Liver (tissue), 9 donors: ENCODE measurements around the gene DCDC2B. TPM values are rescaled to one million over a fixed set of nuclear protein-coding genes. Genes with fewer than 3 reads are reported as not detected.
A peak's percentile ranks its signal among the peaks of the same experiment; 100 is the strongest.

ENCODE experiments used
- DNase-seq: peaks from one replicate; pipeline ENCODE4 v3.0.0-alpha.2; 2017; ENCODE audit warnings: low spot score
- H3K27ac ChIP-seq, 2 donors: one replicate each; pipeline ENCODE4 v1.7.0; 2013; ENCODE audit warnings: inconsistent platforms in 2 of 2, low read length in 2 of 2, control low read depth in 1 of 2, low read depth in 1 of 2, mild to moderate bottlenecking in 1 of 2
- H3K27me3 ChIP-seq, 4 donors: one replicate each; pipeline versions ENCODE4 v1.6.1 to v1.7.0; 2013; ENCODE audit warnings: low read length in 3 of 4, inconsistent platforms in 1 of 4, mild to moderate bottlenecking in 1 of 4, moderate library complexity in 1 of 4; ENCODE audit not compliant: control insufficient read depth in 4 of 4, insufficient read depth in 4 of 4
- H3K36me3 ChIP-seq, 4 donors: one replicate each; pipeline versions ENCODE4 v1.6.1 to v1.7.0; 2013; ENCODE audit warnings: low read length in 3 of 4, mild to moderate bottlenecking in 3 of 4, low read depth in 1 of 4, moderate library complexity in 1 of 4; ENCODE audit not compliant: control insufficient read depth in 4 of 4, insufficient read depth in 3 of 4
- H3K4me1 ChIP-seq, 4 donors: one replicate each; pipeline versions ENCODE4 v1.6.1 to v1.7.0; 2013; ENCODE audit warnings: low read length in 3 of 4, mild to moderate bottlenecking in 3 of 4, moderate library complexity in 1 of 4; ENCODE audit not compliant: control insufficient read depth in 4 of 4, insufficient read depth in 4 of 4
- H3K4me3 ChIP-seq, 3 donors: one replicate each; pipeline versions ENCODE4 v1.6.1 to v1.7.0; 2013; ENCODE audit warnings: low read length in 3 of 3, control low read depth in 1 of 3, low read depth in 1 of 3, mild to moderate bottlenecking in 1 of 3
- H3K9ac ChIP-seq, 2 donors: one replicate each; pipeline ENCODE4 v1.7.0; 2013; ENCODE audit warnings: low read length in 2 of 2, mild to moderate bottlenecking in 2 of 2, moderate library complexity in 2 of 2, control low read depth in 1 of 2, low read depth in 1 of 2
- H3K9me3 ChIP-seq, 4 donors: one replicate each; pipeline versions ENCODE4 v1.6.1 to v1.7.0; 2013; ENCODE audit warnings: low read length in 3 of 4; ENCODE audit not compliant: control insufficient read depth in 4 of 4
- ATF3 ChIP-seq: IDR thresholded peaks from 2 replicates; pipeline ENCODE4 v1.6.1; 2016; ENCODE audit warnings: antibody characterized with exemption
- CTCF ChIP-seq: fragments of 150-350 bp; IDR thresholded peaks from 2 replicates; pipeline ENCODE4 v1.5.1; 2017; ENCODE audit warnings: improper control_type of control experiment, low read depth, low read length; ENCODE audit not compliant: missing input control
- FOXA1 ChIP-seq: IDR thresholded peaks from 2 replicates; pipeline ENCODE4 v1.6.1; 2016; ENCODE audit warnings: antibody characterized with exemption
- GABPA ChIP-seq, 2 donors: IDR thresholded peaks in 1 of 2; conservative IDR thresholded peaks in 1 of 2; 2 replicates each; pipeline ENCODE4 v1.6.1; 2016; ENCODE audit warnings: antibody characterized with exemption in 2 of 2, mild to moderate bottlenecking in 1 of 2, moderate library complexity in 1 of 2
- HNF4A ChIP-seq, 2 donors: conservative IDR thresholded peaks; 2 replicates each; pipeline ENCODE4 v1.6.1; 2016; ENCODE audit warnings: antibody characterized with exemption in 2 of 2, mild to moderate bottlenecking in 2 of 2
- MAX ChIP-seq: IDR thresholded peaks from 2 replicates; pipeline ENCODE4 v1.6.1; 2016; ENCODE audit warnings: antibody characterized with exemption
- NR2F2 ChIP-seq: IDR thresholded peaks from 2 replicates; pipeline ENCODE4 v1.6.1; 2016; ENCODE audit warnings: antibody characterized with exemption
- RAD21 ChIP-seq, 2 donors: IDR thresholded peaks; 2 replicates each; pipeline ENCODE4 v1.6.1; 2016; ENCODE audit warnings: antibody characterized with exemption in 2 of 2, mild to moderate bottlenecking in 2 of 2
- RXRA ChIP-seq, 2 donors: IDR thresholded peaks; 2 replicates each; pipeline ENCODE4 v1.6.1; 2017 to 2018; ENCODE audit warnings: antibody characterized with exemption in 2 of 2, mild to moderate bottlenecking in 1 of 2
- TAF1 ChIP-seq: conservative IDR thresholded peaks from 2 replicates; pipeline ENCODE4 v1.6.1; 2016; ENCODE audit warnings: antibody characterized with exemption, mild to moderate bottlenecking
- ZBTB33 ChIP-seq: IDR thresholded peaks from 2 replicates; pipeline ENCODE4 v1.6.1; 2016; ENCODE audit warnings: antibody characterized with exemption
- WGBS: extraction: QIAGEN DNeasy Blood & Tissue Kit; methylation state at CpG from one replicate; pipeline ENCODE4 v1.1.7; 2013; 5-methylcytosine and 5-hydroxymethylcytosine counted together
- polyA plus RNA-seq, 2 donors: library from polyadenylated mRNA; stranded (reverse) in 1 of 2; unstranded in 1 of 2; fragments of 200-250 nt in 1 of 2; fragments of >200 nt in 1 of 2; fragmentation: Nextera tagmentation in 1 of 2; extraction: Ambion mirVana in 1 of 2; gene quantifications; one replicate each; pipeline versions ENCODE4 v1.2.1 to v1.2.3, GENCODE V29; 2013 to 2015
- total RNA-seq, 2 donors: library from RNA; depleted of rRNA; stranded (reverse); fragments of >200 nt; gene quantifications; one replicate each; pipeline ENCODE4 v1.2.3, GENCODE V29; 2014
- donor health status: healthy.
- donor health status: healthy.
- donor health status: healthy.
- donor health status: healthy.
- donor health status: healthy.

The DCDC2B gene
- total and polyA plus RNA-seq, 4 donors = 0.08 TPM; not detected in 3

DNA sequence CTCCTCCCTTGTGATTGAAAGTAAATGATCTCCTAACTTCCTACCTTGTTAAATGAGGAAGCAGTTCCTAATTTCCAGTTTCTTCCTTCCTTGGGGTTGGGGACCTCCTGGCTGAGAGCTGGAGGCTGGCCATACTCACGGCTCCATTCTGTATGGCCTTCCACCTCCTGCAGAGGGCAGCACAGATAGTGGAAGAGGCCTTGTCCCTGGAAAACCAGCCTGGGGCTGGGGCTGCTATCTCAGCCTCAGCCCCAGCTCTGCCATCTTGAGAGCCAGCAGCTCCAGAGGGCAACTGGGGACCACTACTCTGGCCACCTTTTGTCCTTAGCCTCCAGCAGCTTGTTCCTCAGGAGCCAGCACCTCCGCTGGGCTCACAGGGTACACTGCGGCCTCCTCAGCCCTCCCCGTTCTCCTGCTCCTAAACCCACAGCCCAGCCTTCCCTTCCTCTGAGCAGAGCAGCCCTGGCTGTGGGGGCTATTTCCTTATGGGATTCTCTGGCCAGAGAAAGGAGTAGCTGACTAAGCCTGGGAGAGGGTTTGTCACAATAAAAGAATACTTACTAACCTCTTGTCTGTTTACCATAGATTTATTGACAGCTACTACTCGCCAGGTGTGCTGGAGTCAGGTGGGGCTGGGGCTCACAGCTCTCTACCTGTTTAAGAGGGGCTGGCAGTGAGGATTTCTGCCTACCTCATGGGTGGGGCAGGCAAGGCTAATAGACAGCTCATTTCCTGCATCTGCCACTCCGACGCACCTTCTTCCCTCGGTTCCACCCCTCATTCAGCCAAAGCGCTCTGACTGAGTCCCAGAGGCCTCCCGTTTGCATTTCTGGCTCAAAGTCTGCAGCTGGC lies 7.0 kb downstream of the DCDC2B start:
- peak; percentile 89 to 95 for TF ChIP-seq RAD21 (IDR thresholded peaks at IDR 0.05)
- peak; percentile 77 for TF ChIP-seq CTCF
- TF ChIP-seq TAF1 = no peak
- Histone ChIP-seq H3K4me3 (no peak overlapping the region), H3K27ac (no peak overlapping the region), H3K4me1 (peaks cover 1 to 2% (median 2%) of the 10 kb centered on the region in 4 donors), H3K9ac (no peak overlapping the region), H3K27me3 (no peaks in the 10 kb centered on the region), H3K36me3 (peaks cover 0 to 13% (median 4%) of the 10 kb centered on the region in 4 donors), H3K9me3 (no peaks in the 10 kb centered on the region)
- peak; percentile 66 for DNase-seq
- WGBS = 72% methylated on average over 10 of the region's 10 CpGs

GRCh38 chr1:32216566-32216965 lies 7.7 kb downstream of the DCDC2B start:
- Histone ChIP-seq H3K27me3 (no peaks in the 10 kb centered on the region), H3K4me3 (no peak overlapping the region), H3K36me3 (peaks cover 0 to 13% (median 4%) of the 10 kb centered on the region in 4 donors), H3K9me3 (no peaks in the 10 kb centered on the region), H3K9ac (no peak overlapping the region), H3K4me1 (peaks cover 7 to 9% (median 9%) of the 10 kb centered on the region in 4 donors), H3K27ac (no peak overlapping the region)
- WGBS = 84% methylated on average over 5 of the region's 5 CpGs
- no peak for TF ChIP-seq RXRA (IDR thresholded peaks at IDR 0.05)
- no peak for TF ChIP-seq FOXA1
- TF ChIP-seq ZBTB33 = no peak
- no peak for TF ChIP-seq GABPA (IDR thresholded peaks at IDR 0.05 in 1 of 2, conservative IDR thresholded peaks at IDR 0.05 in 1 of 2)
- no peak for TF ChIP-seq HNF4A (conservative IDR thresholded peaks at IDR 0.05)
- no peak for TF ChIP-seq CTCF
- no peak for TF ChIP-seq ATF3
- TF ChIP-seq MAX = no peak
- TF ChIP-seq NR2F2 = no peak
- DNase-seq = no peak
